EH (cell line): Measurements from ENCODE around the gene TRMT44.
"Not testable (repeated sequence)": the region's sequence is repeated elsewhere in the genome, so short reads cannot be mapped to it uniquely, and the experiment has no call there.

Source experiments
- DNase-seq: peaks from one replicate; pipeline ENCODE4 v3.0.0-alpha.2; 2015; ENCODE audit warnings: low read depth

The TRMT44 gene

DNA sequence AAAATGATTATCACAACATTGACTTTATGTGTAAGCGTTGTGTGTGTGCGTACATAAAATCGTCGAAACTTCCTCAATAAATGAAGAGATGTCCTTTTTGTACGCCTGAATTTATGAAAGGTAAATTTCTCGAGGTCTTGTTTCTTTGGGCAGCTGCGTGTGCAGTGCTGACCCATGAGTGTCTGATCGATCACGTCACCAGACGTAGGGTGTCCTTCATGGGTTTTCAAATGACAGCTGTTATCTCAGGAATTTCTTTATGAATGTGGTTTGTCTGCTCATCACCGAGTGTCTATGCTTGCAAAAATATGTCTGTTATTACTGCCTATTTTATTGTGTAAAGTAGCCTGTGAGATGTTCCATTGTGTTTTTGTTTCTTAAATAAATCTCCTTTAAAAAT lies 71.9 kb downstream of the TRMT44 start:
- DNase-seq, result no peak

DNA sequence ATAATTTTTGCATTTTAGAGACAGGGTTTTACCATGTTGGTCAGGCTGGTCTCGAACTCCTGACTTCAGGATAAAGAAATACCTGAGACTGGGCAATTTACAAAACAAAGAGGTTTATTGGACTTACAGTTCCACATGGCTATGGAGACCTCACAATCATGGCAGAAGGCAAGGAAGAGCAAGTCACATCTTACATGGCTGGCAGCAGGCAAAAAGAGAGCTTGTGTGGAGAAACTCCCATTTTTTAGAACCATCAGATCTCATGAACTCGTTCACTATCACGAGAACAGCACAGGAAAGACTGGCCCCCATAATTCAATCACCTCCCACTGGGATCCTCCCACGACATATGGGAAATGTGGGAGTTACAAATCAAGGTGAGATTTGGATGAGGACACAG lies 72.5 kb downstream of the TRMT44 start:
- not testable (repeated sequence) for DNase-seq

DNA sequence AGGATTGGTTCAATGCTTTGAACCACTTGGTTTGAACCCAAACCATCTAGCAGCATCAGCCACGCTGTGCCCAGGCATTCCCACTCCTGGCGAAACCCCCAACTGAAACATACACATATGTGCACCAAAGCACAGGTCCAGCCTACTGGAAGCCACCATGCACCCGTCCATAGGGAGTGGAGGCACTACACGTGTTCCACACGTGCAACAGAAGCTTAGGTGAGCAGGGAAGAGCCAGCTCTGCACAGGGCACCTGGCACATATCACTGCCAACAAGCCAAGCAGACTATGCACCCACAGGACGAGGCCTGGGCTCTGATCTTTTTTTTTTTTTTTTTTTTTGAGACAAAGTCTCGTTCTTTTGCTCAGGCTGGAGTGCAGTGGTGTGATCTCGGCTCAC lies 73.4 kb downstream of the TRMT44 start:
- no peak for DNase-seq

DNA sequence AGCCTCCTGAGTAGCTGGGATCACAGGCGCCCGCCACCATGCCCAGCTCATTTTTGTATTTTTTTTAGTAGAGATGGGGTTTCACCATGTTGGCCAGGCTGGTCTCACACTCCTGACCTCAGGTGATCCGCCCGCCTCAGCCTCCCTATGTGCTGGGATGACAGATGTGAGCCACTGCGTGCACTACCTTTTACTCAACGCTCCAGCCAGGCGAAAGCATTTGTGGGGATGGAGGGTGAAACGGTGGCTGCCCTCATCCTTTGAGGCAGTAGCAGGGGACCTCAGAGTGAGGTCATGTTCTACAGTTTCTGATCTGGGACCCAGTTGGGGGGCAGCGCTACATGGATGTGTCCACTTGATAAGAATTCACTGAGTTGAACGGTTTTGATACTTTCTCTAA lies 73.8 kb downstream of the TRMT44 start:
- no peak for DNase-seq

DNA sequence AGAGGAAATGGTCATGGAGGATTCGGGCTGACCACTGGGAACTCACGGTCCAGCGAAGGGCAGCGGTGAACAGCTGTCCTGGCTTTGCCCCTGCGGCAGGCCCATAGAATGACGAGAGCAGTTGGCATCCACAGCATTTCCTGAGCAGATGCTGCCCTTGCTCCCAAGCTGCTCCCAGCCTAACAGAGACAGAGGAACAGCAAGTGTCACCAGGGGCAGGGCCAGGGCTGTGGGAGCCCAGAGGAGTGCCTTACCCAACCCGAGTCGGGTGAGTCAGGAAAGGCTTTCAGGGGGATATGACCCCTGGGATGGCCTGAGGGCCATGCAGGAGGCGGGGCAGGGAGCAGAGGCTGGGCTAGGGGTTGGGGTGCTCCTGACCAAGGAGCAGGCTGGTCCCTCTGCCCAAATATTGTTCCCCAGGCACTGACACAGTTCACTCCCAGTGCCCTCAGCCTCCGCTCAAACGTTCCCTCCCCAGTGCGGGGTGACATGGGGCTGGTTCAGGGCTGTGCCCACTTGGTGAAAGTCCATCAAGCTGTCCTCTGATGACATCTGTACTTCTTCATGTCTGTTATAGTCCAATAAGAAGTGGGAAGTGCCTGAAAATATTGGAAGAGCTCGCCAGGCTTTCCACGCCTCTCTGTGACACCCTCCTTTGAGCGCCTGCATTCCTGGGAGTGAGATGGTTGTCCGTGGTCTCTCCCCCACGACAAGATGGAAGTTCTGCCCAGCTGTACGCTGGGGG lies 74.9 kb downstream of the TRMT44 start:
- peak; percentile 96 for DNase-seq

DNA sequence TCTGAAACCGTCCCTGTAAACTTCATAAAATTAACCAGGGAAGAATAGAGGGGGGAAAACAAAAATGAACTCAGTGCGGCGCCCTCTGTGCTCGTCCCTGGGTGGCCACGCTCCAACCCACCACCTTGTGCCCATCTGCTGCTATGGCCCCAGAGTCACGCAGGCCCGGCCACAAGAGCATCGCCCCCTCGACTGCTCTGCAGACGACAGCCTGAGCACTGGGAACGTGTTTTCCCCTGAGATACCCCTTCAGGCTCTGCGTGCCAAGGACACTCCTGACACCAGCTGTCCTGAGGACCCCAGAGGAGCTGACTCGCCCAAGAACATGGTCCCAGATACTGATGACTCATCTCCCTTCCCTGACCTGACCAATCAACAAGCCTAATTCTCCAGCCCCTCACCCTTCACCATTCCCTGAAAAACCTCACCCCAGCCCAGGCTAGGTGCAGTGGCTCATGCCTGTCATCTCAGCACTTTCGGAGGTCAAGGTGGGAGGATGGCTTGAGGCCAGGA lies 75.5 kb downstream of the TRMT44 start:
- peak; percentile 32 for DNase-seq

DNA sequence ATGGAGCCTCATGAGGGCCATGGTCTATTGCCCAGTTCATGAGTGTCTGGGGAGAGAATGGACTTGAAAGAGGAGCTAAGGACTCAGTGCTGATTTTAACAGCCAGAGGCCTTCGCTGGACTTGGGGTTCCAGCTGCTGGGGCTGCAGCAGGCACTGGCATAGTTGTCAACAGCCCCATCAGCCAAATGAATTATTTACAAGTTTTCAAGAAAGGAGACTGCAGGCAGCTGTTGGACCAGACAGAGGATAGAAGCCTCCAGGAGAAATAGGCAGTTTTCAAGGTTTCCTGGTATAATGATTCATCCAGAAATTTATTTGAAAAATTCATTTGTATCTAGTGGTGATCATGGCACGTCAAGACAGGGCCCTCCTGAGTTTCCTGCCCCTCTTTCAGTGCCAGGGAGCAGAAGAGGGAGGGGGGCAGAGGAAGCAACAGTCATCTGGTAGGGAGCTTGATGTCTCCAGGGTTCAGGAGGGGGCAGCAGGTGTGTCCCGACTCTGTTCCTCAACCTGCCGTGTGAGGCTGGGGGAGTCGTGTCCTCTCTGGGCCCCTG lies 76.5 kb downstream of the TRMT44 start:
- peak; percentile 73 for DNase-seq

DNA sequence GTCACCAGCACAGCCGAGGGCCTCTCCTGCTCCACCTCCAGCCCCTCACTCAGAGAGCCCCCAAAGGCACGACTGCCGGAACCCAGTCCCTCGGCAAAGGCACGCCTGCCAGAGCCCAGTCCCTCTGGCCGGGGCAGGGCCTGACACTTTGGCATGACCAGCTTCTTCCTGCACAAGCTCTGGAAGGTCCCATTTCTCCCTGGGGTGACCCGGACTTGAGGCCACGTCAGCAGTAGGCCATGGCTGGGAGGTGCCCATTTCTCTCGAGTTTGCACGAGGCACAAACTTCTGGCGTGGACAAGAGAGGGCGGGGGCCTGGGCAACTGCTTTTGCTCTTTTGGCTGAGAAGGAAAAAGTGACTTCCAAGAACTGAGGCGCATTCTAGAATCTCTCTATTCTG lies 77.4 kb downstream of the TRMT44 start:
- no peak for DNase-seq

DNA sequence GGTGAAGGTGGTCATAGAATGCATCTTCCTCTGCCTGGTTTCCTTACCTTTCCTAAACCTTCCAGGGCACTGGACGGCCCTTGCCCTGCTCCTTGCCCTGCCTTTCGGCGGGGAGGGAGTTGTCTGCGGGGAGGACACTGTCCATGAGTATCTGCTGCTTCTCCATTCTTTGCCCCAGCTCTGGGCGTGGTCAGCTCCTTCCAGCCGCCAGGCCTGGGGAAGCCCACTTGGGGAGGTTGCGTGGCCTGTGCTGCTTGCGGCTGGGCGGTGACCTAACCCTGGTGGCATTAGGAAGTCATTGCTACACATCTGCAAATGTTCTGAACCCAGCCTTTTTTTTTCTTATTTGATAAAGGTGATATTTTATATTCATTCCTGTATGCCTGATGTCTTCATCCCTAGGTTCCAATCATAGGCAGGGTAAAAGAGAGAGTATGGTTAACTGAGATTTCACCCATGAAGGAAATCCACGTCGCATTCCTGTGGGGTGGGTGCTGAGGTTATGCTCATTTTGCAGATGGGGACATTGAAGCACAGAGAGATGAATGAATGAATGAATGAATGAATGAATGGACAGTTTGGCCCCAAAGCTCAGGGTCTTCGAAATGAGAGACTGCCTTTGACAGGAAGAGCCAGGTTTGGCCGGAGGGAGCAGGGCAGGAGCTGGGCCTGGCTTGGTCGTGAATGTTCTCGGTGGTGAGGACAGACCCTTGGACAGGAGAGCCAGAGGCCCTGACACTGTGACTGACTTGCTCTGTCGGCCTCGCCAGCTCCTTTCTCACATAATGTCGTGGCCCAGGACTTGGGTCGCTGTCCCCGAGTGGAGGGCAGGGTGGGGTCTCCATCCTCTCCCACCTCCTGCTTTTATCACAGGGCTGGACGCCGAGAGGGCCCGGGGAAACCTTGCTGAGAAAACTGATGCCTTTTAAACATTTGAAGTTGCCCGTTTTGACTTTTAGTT lies 81.9 kb downstream of the TRMT44 start:
- no peak for DNase-seq

DNA sequence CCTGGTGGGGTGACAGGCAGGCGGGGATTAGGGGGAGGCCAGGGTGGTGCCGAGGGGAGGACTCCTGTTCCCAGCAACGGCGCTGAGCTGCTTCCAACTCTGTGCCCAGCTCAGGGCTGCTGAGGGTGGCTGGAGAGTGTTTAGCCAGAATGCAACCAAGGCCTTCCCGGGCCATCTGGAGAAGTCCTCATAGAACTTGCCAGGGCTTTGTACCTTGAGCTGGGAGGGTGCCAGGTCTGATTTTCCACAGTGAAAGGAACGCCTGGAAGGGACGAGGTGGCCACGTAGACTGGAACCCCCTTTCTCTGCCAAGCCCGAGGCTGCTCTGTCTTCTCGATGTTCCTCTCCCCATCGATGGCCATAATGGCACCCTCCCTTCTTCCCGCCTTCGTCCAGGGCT lies 82.6 kb downstream of the TRMT44 start:
- no peak for DNase-seq

DNA sequence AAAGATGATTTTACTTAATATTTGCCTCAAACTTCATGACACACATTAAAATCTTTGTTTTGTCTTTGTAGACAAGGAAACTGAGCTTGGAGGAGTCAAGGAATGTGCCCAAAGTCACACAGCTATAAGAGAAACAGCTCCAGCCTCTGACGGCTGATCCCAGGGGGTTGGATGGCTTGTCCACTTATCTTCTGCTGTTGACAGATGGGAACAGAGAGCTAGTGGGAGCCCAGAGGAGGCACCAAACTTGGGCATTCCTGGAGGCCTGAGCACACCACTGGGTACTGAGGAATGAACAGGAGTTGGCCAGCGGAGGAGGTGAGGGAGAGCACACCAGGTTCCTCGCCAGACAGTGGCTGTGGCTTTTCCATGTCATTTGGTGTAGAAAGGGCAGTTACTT lies 83.2 kb downstream of the TRMT44 start:
- no peak for DNase-seq

DNA sequence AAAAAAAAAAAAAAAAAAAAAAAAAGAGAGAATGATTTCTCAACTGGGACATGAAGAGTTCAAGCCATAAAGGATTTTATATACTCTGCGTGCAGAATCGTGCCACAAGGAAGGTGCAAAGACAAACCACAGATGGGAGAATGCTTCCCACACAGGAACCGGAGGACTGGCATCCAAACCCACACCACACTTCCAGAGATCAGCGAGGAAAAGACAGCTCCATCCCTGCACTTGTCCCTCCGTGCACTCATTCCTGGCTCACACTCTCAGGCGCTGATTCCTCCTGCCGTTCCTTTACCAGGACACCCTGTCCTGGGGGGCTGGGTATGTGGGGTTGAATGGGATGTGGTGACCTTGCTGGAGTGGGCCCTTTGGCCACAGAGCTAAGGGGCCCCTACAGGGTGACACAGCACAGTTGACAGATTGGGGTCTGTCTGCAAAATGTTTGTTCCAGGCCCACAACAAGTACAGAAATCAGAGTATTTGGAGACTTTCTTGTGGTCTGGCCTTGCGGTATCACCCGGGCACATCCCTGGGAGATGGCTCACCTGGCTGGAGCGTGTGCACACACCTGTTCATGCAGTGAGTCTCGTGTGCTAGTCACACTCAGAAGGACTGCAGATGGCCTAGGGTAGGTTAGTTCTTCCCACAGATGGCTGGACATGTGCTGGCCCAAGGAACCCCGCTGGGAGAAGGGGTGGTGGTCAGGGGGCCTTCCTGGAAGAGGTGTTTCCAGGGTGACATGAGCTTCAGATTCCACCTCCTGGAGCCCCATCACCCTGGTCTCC lies 84.2 kb downstream of the TRMT44 start:
- peak; percentile 51 for DNase-seq

DNA sequence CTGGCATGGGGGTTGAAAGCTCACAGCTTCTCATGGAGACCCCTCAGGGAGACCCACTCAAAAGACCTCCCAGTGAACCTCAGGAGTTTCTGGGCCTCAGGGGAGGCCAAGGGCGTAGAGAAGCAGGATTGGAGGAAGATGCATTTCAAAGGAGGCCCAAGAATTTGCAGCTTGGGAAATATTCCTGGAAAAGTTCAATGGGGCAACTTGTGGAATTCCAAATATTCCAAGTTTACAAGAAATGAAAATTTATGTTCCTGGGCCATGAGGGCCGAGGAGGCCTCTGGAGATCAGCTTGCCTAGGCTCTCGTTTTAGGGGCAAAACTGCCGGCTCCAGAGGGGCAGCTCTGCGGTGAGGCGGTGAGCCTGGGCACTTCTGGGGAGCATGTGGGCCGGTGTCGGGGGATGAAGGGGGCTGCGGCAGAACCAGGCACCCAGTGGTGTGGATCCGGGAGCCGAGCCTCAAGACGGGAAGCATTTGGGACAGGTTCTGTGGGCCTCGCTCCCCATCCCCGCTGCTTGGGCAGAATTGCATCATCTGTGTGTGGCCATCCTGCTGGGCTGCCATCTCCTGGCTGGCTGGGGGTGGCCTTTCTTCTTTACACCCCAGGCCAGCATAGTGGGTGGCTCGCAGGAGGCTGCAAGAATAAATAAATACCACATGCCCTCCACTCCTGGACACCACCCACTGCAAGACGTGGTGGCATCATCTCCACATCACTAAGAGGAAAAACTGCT lies 85.0 kb downstream of the TRMT44 start:
- DNase-seq, result peak; percentile 86
